GM12878 (cell line): Measurements from ENCODE around the gene SPSB3. TPM values are rescaled to one million over a fixed set of nuclear protein-coding genes. Genes with fewer than 3 reads are reported as not detected.

Experiments used
- ATAC-seq: fragments of 200-7000 bp; cut with Tn5 transposase; 3 replicates; pipeline ENCODE4 v1.9.1; 2020; ENCODE audit warnings: mild to moderate bottlenecking, moderate library complexity
- BruUV-seq: library from RNA; stranded (reverse); fragments of 400-500 nt; replicated peaks from 2 replicates; lab custom pipeline; 2021; lab: Mats Ljungman, UMichigan
- CTCF ChIA-PET: fragments of 300-600 bp; sonication (Branson Sonifier 250); formaldehyde crosslinking; extraction: SDS; loops from one replicate; lab custom pipeline; 2021; ENCODE audit warnings: inconsistent platforms; lab: Yijun Ruan, JAX
- POLR2A ChIA-PET: fragments of 350-600 bp; formaldehyde crosslinking; extraction: SDS; loops from one replicate; lab custom pipeline; 2021; ENCODE audit warnings: inconsistent platforms; lab: Charles Lee
- RAD21 ChIA-PET: fragments of 300-600 bp; sonication (Branson Sonifier 250); formaldehyde crosslinking; loops from one replicate; lab custom pipeline; 2023; ENCODE audit warnings: antibody characterized with exemption; ENCODE audit not compliant: unreplicated experiment; lab: Charles Lee
- SMC1A ChIA-PET: fragments of 300-600 bp; sonication (Branson Sonifier 250); formaldehyde crosslinking; loops from one replicate; lab custom pipeline; 2023; ENCODE audit not compliant: unreplicated experiment, uncharacterized antibody; lab: Charles Lee
- DNase-seq: peaks from one replicate; pipeline ENCODE4 v3.0.0-alpha.2; 2011; ENCODE audit warnings: low read depth, low spot score
- FAIRE-seq: peaks from 3 replicates; lab custom pipeline; 2011; peaks lifted over from hg19 to GRCh38; lab: Jason Lieb, UNC
- H2AFZ ChIP-seq: 2 replicates; pipeline ENCODE4 v1.6.0; 2011; ENCODE audit warnings: low read depth, low read length, control low read depth; ENCODE audit not compliant: control insufficient read depth
- H3K27ac ChIP-seq: 2 replicates; pipeline ENCODE4 v1.5.1; 2011; ENCODE audit warnings: control low read depth; ENCODE audit not compliant: control insufficient read depth, insufficient read depth
- H3K27me3 ChIP-seq, 2 experiments: replicated peaks in 1 of 2; 2 replicates each; pipeline versions ENCODE4 v1.6.0 to v1.6.1; 2011; ENCODE audit warnings: low read length in 1 of 2; ENCODE audit not compliant: control insufficient read depth in 2 of 2, insufficient read depth in 2 of 2
- H3K36me3 ChIP-seq, 2 experiments: 2 replicates each; pipeline ENCODE4 v1.5.1; 2011; ENCODE audit warnings: low read length in 1 of 2; ENCODE audit not compliant: control insufficient read depth in 2 of 2, insufficient read depth in 2 of 2
- H3K4me1 ChIP-seq: 2 replicates; pipeline ENCODE4 v1.6.1; 2011; ENCODE audit warnings: mild to moderate bottlenecking, low read length, moderate library complexity, mixed read lengths; ENCODE audit not compliant: control insufficient read depth, insufficient read depth
- H3K4me2 ChIP-seq: 2 replicates; pipeline ENCODE4 v1.6.0; 2011; ENCODE audit warnings: control low read depth; ENCODE audit not compliant: control insufficient read depth, insufficient read depth
- H3K4me3 ChIP-seq: fragments of 200-600 bp; sonication (generic); 2 replicates; pipeline ENCODE4 v1.5.1; 2016
- H3K79me2 ChIP-seq: 2 replicates; pipeline ENCODE4 v1.6.0; 2011; ENCODE audit warnings: low read length; ENCODE audit not compliant: control insufficient read depth, insufficient read depth
- H3K9ac ChIP-seq: 2 replicates; pipeline ENCODE4 v1.8.0; 2011; ENCODE audit warnings: low read length, control low read depth, mixed read lengths; ENCODE audit not compliant: control insufficient read depth, insufficient read depth
- H3K9me3 ChIP-seq: replicated peaks from 3 replicates; pipeline ENCODE4 v1.5.1; 2011; ENCODE audit warnings: mild to moderate bottlenecking, low read length; ENCODE audit not compliant: control insufficient read depth, insufficient read depth
- H4K20me1 ChIP-seq: 2 replicates; pipeline ENCODE4 v1.6.0; 2011; ENCODE audit not compliant: control insufficient read depth, insufficient read depth
- EP300 ChIP-seq, 2 experiments: fragments of 150-350 bp in 1 of 2; IDR thresholded peaks; 2 replicates each; pipeline ENCODE4 v1.6.1; 2011 to 2012; ENCODE audit warnings: low read depth in 2 of 2, low read length in 2 of 2, borderline replicate concordance in 1 of 2, improper control_type of control experiment in 1 of 2, inconsistent platforms in 1 of 2; ENCODE audit not compliant: control insufficient read depth in 1 of 2
- HDGF ChIP-seq: fragments of 450-650 bp; IDR thresholded peaks from 2 replicates; pipeline ENCODE4 v1.6.1; 2016; ENCODE audit warnings: antibody characterized with exemption
- TCF3 ChIP-seq: IDR thresholded peaks from 2 replicates; pipeline ENCODE4 v1.6.1; 2012; ENCODE audit warnings: low read depth, mild to moderate bottlenecking, low read length, borderline replicate concordance; ENCODE audit not compliant: insufficient read depth
- WGBS: methylation state at CpG from one replicate; pipeline ENCODE4 v1.1.6; 2016; ENCODE audit warnings: low lambda C conversion rate; ENCODE audit not compliant: insufficient replicate concordance, insufficient coverage; ENCODE audit errors: missing lambda C conversion rate; 5-methylcytosine and 5-hydroxymethylcytosine counted together
- in situ Hi-C: fragments of 300-500 bp; cut with MboI; formaldehyde crosslinking; loops from 9 replicates; pipeline ENCODE4 v1.14.3; 2018; ENCODE audit warnings: mixed read lengths
- intact Hi-C: fragments of 100-400 bp; cut with micrococcal nuclease; formaldehyde crosslinking; loops from one replicate; pipeline ENCODE4 v1.14.2; 2022; ENCODE audit not compliant: unreplicated experiment
- polyA plus RNA-seq, 11 experiments: library from polyadenylated mRNA; depleted of rRNA in 4 of 11; unstranded in 6 of 11; stranded (reverse) in 5 of 11; fragments of >200 nt; fragmentation: Nextera tagmentation in 4 of 11; fragmentation: Illumina TruSeq in 1 of 11; extraction: Ambion mirVana in 4 of 11; extraction: Trizol in 1 of 11; gene quantifications; 1 replicate in 1 of 11; 2 replicates in 10 of 11; pipeline versions ENCODE4 v1.2.1 to v1.2.3, GENCODE V29; 2011 to 2016; ENCODE audit warnings: inconsistent platforms in 2 of 11, missing spikeins in 2 of 11, low read depth in 1 of 11
- total RNA-seq, 4 experiments: library from RNA; depleted of rRNA in 3 of 4; stranded (reverse); fragments of >200 nt in 3 of 4; fragmentation: Illumina TruSeq in 1 of 4; extraction: Trizol in 1 of 4; gene quantifications; 2 replicates each; pipeline versions ENCODE4 v1.2.1 to v1.2.3, GENCODE V29; 2013 to 2021
- TF ChIP-seq, protein P1 (sequence below): fragments of 450-650 bp; formaldehyde crosslinking; IDR thresholded peaks from 2 replicates; pipeline ENCODE4 v1.5.0; 2022; ENCODE audit warnings: mild to moderate bottlenecking, missing genetic modification characterization
- TF ChIP-seq, protein P2 (sequence below): fragments of 450-650 bp; IDR thresholded peaks from 2 replicates; pipeline ENCODE4 v1.6.1; 2016; ENCODE audit warnings: mild to moderate bottlenecking

SPSB3 gene
- total and polyA plus RNA-seq, 10 of the 15 experiments (the other 5 are each of a cell fraction or from before 2014, with no cell fraction given), result 0.31 to 26.9 (median 14.0) TPM

DNA sequence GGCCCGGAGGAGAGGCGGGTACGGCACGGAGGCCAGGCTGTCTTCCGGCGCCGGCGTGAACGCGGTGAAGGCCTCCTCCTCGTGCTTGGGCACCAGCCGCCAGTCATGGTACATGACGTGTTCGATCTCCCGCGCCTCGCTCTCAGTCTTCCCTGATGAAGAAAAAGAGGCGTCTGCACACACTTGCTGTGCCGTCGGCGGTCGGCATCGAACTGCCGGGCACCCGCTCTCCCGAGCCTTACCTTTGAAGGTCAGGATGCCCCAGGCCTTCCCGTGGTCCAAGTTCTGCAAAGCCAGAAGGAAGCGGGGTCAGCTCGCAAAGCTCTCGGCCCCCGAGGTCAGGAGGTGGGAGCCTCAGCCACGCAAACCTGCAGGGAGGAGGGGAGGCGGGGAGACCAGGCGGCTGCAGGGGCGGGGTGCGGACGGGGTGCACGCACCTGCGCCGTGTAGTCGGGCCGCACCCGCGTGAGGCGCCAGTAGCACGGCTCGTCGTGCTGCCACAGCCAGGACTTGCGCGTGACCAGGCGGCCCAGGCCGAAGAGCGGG, 9.9 kb downstream of the SPSB3 start, which contains the start of gene EME2:
Gene EME2, plus strand, starts transcription at position 449 of the 546 bp plus-strand sequence. CDS start 418 bp downstream, outside the sequence.
- peak within 1 kb of the TSS; percentile 81 for H2AFZ ChIP-seq
- 2% methylated on average over 52 of the region's 53 CpGs for WGBS

More for the DNA sequence above, 9.9 kb downstream of the SPSB3 start, which contains the start of gene EME2:
- Histone ChIP-seq H3K4me3 (peak within 1 kb of the TSS; percentile 100), H3K36me3 (peaks cover 0 to 20% of the 10 kb centered on the region in 2 experiments; a peak in 3 of 4 replicates), H3K9me3 (no peaks in the 10 kb centered on the region), H3K4me1 (peaks cover 15% of the 10 kb centered on the region), H3K27ac (peak within 1 kb of the TSS; percentile 89), H3K9ac (peak within 1 kb of the TSS; percentile 78), H3K79me2 (peaks cover 43% of the 10 kb centered on the region), H4K20me1 (no peaks in the 10 kb centered on the region), H3K4me2 (peak within 1 kb of the TSS; percentile 94), H3K27me3 (no peaks in the 10 kb centered on the region)
- ChIA-PET POLR2A (interaction anchor here (0.6 to 5.8 kb wide), 4 partner anchors 10 to 1136 kb away, joined by 3 to 39 read pairs (median 4); partner anchors contain the start of genes METTL26, NUBP2 and SPSB3), RAD21 (interaction anchor here (1.2 to 3.1 kb wide), 2 partner anchors 10 to 94 kb away, joined by 3 to 22 read pairs; partner anchors contain the start of genes JPT2, NUBP2 and SPSB3), CTCF (interaction anchor here (0.8 to 1.9 kb wide), 3 partner anchors 9 to 66 kb away, joined by 3 to 12 read pairs (median 4); partner anchors contain the start of genes MAPK8IP3, NUBP2 and SPSB3), SMC1A (interaction anchor here (0.9 to 1.2 kb wide), 2 partner anchors 10 kb away, joined by 3 to 4 read pairs; partner anchors contain the start of genes NUBP2 and SPSB3)
- 0 out of 2 replicates have a peak, but pooled peaks have one; percentile 5 for TF ChIP-seq HDGF
- 0 out of 2 replicates have a peak, but pooled peaks have one; percentile 1 for TF ChIP-seq TCF3
- TF ChIP-seq, protein P1, sequence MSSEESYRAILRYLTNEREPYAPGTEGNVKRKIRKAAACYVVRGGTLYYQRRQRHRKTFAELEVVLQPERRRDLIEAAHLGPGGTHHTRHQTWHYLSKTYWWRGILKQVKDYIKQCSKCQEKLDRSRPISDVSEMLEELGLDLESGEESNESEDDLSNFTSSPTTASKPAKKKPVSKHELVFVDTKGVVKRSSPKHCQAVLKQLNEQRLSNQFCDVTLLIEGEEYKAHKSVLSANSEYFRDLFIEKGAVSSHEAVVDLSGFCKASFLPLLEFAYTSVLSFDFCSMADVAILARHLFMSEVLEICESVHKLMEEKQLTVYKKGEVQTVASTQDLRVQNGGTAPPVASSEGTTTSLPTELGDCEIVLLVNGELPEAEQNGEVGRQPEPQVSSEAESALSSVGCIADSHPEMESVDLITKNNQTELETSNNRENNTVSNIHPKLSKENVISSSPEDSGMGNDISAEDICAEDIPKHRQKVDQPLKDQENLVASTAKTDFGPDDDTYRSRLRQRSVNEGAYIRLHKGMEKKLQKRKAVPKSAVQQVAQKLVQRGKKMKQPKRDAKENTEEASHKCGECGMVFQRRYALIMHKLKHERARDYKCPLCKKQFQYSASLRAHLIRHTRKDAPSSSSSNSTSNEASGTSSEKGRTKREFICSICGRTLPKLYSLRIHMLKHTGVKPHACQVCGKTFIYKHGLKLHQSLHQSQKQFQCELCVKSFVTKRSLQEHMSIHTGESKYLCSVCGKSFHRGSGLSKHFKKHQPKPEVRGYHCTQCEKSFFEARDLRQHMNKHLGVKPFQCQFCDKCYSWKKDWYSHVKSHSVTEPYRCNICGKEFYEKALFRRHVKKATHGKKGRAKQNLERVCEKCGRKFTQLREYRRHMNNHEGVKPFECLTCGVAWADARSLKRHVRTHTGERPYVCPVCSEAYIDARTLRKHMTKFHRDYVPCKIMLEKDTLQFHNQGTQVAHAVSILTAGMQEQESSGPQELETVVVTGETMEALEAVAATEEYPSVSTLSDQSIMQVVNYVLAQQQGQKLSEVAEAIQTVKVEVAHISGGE (CRISPR knock-in tag), result no peak
- TF ChIP-seq EP300 (IDR thresholded peaks at IDR 0.05; ENCODE audit: borderline replicate concordance in 1 of 2, control insufficient read depth in 1 of 2, low read depth in 2 of 2, low read length in 2 of 2), result no peak
- TF ChIP-seq, protein P2, sequence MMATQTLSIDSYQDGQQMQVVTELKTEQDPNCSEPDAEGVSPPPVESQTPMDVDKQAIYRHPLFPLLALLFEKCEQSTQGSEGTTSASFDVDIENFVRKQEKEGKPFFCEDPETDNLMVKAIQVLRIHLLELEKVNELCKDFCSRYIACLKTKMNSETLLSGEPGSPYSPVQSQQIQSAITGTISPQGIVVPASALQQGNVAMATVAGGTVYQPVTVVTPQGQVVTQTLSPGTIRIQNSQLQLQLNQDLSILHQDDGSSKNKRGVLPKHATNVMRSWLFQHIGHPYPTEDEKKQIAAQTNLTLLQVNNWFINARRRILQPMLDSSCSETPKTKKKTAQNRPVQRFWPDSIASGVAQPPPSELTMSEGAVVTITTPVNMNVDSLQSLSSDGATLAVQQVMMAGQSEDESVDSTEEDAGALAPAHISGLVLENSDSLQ, result peak; percentile 28; the same call in 1 of the 2 replicates
- in situ Hi-C loops, result loop anchor here (5.0 kb wide), 1 partner anchor 60 kb away; no protein-coding TSS in a partner anchor
- ATAC-seq (peak; percentile 12), FAIRE-seq (peak; percentile 59), DNase-seq (no peak)
- BruUV-seq, result no TSS peak
- intact Hi-C loops, result loop anchor here (5.0 kb wide), 1 partner anchor 65 kb away; the partner anchor contains the start of gene MAPK8IP3
